SKM-1 treated with dmso at 0.1 percent for 144 hours (cell line): ENCODE results near the gene AR.
A peak's percentile ranks its signal among the peaks of the same experiment; 100 is the strongest.
"Not testable (repeated sequence)": the region's sequence is repeated elsewhere in the genome, so short reads cannot be mapped to it uniquely, and the experiment has no call there.

ENCODE experiments used
- DNase-seq: peaks from one replicate; lab custom pipeline; 2025; ENCODE audit not compliant: unreplicated experiment; lab: John Stamatoyannopoulos, UW

Gene AR

GRCh38 chrX:67636532-67636931 lies 92.7 kb downstream of the AR start:
- DNase-seq: no peak

GRCh38 chrX:67637293-67637692 lies 93.5 kb downstream of the AR start:
- DNase-seq: not testable (repeated sequence)

- DNase-seq: no peak
Measured at GRCh38 chrX:67648361-67648760, 104.5 kb downstream of the AR start.

GRCh38 chrX:67651437-67652142 lies 107.8 kb downstream of the AR start:
- DNase-seq: no peak

GRCh38 chrX:67652543-67652942 lies 108.7 kb downstream of the AR start:
- DNase-seq: no peak

GRCh38 chrX:67654301-67654700 lies 110.5 kb downstream of the AR start:
- DNase-seq: no peak

- DNase-seq: no peak
Measured at GRCh38 chrX:67665583-67665982, 121.8 kb downstream of the AR start.

GRCh38 chrX:67670717-67671116 lies 126.9 kb downstream of the AR start:
- DNase-seq: not testable (repeated sequence)

GRCh38 chrX:67673741-67674274 lies 130.0 kb downstream of the AR start:
- no peak for DNase-seq

- DNase-seq: no peak
Measured at GRCh38 chrX:67674741-67675140, 130.9 kb downstream of the AR start.

- DNase-seq: no peak
Measured at GRCh38 chrX:67684136-67684535, 140.3 kb downstream of the AR start.

GRCh38 chrX:67692246-67692645 lies 148.4 kb downstream of the AR start:
- no peak for DNase-seq

GRCh38 chrX:67693928-67694327 lies 150.1 kb downstream of the AR start:
- DNase-seq: no peak

GRCh38 chrX:67697452-67697851 lies 153.6 kb downstream of the AR start:
- DNase-seq: no peak

- DNase-seq: no peak
Measured at GRCh38 chrX:67700602-67701001, 156.8 kb downstream of the AR start.

- no peak for DNase-seq
Measured at GRCh38 chrX:67714004-67714403, 170.2 kb downstream of the AR start.

GRCh38 chrX:67717571-67717970 lies 173.8 kb downstream of the AR start:
- DNase-seq: no peak

- DNase-seq: no peak
Measured at GRCh38 chrX:67718926-67719325, 175.1 kb downstream of the AR start.

GRCh38 chrX:67720344-67720743 lies 176.5 kb downstream of the AR start:
- DNase-seq: peak; percentile 6

GRCh38 chrX:67721321-67721720 lies 177.5 kb downstream of the AR start:
- DNase-seq: no peak

- DNase-seq: no peak
Measured at GRCh38 chrX:67723580-67724351, 179.9 kb downstream of the AR start.

- no peak for DNase-seq
Measured at GRCh38 chrX:67724359-67725110, 180.7 kb downstream of the AR start.
